Measurements from ENCODE around the gene NUCKS1.

NUCKS1 gene

GRCh38 chr1:205770618-205771017 lies 20.6 kb upstream of the NUCKS1 start:
- DNase-seq (ENCODE audit: low read depth), result no peak

- DNase-seq (ENCODE audit: low read depth), result no peak
Observed at GRCh38 chr1:205769641-205770365, 19.8 kb upstream of the NUCKS1 start.

GRCh38 chr1:205767248-205767647 lies 17.3 kb upstream of the NUCKS1 start:
- no peak for DNase-seq (ENCODE audit: low read depth)

GRCh38 chr1:205766570-205766969 lies 16.6 kb upstream of the NUCKS1 start:
- no peak for DNase-seq (ENCODE audit: low read depth)

GRCh38 chr1:205766038-205766437 lies 16.1 kb upstream of the NUCKS1 start:
- no peak for DNase-seq (ENCODE audit: low read depth)

- DNase-seq (ENCODE audit: low read depth), result no peak
Observed at GRCh38 chr1:205764578-205764977, 14.6 kb upstream of the NUCKS1 start.

- DNase-seq (ENCODE audit: low read depth), result no peak
Observed at GRCh38 chr1:205763980-205764379, 14.0 kb upstream of the NUCKS1 start.

GRCh38 chr1:205760606-205761005 lies 10.6 kb upstream of the NUCKS1 start:
- no peak for DNase-seq (ENCODE audit: low read depth)

- DNase-seq (ENCODE audit: low read depth), result no peak
Observed at GRCh38 chr1:205756552-205756951, 6.6 kb upstream of the NUCKS1 start.

- DNase-seq (ENCODE audit: low read depth), result no peak
Observed at GRCh38 chr1:205754857-205755256, 4.9 kb upstream of the NUCKS1 start.

GRCh38 chr1:205751036-205751651 lies 1.2 kb upstream of the NUCKS1 start:
- no peak for DNase-seq (ENCODE audit: low read depth)

- DNase-seq (ENCODE audit: low read depth), result peak; percentile 93
Observed at GRCh38 chr1:205749234-205750137, 496 bp downstream of the NUCKS1 start.

GRCh38 chr1:205748403-205749233 lies 1.4 kb downstream of the NUCKS1 start:
- DNase-seq (ENCODE audit: low read depth), result peak; percentile 25

GRCh38 chr1:205746757-205747412 lies 3.1 kb downstream of the NUCKS1 start:
- DNase-seq (ENCODE audit: low read depth), result no peak

GRCh38 chr1:205744403-205744802 lies 5.6 kb downstream of the NUCKS1 start:
- DNase-seq (ENCODE audit: low read depth), result no peak

GRCh38 chr1:205743977-205744376 lies 6.0 kb downstream of the NUCKS1 start:
- DNase-seq (ENCODE audit: low read depth), result no peak

GRCh38 chr1:205741681-205742080 lies 8.3 kb downstream of the NUCKS1 start:
- DNase-seq (ENCODE audit: low read depth), result no peak

GRCh38 chr1:205739348-205740160 lies 10.4 kb downstream of the NUCKS1 start:
- no peak for DNase-seq (ENCODE audit: low read depth)

GRCh38 chr1:205735218-205735617 lies 14.8 kb downstream of the NUCKS1 start:
- DNase-seq (ENCODE audit: low read depth), result no peak

GRCh38 chr1:205733438-205734175 lies 16.4 kb downstream of the NUCKS1 start:
- no peak for DNase-seq (ENCODE audit: low read depth)

Data from activated T-cell treated with anti-CD3 and anti-CD28 coated beads for 24 hours (primary cell).